Right atrium auricular region (tissue), 2 donors: ENCODE data around the gene RNF130. TPM values are rescaled to one million over a fixed set of nuclear protein-coding genes. Genes with fewer than 3 reads are reported as not detected.

Source experiments
- DNase-seq: peaks from one replicate; pipeline ENCODE4 v3.0.0-alpha.2; 2019; ENCODE audit warnings: low spot score
- H3K27ac ChIP-seq, 2 donors: fragments of 200-600 bp; sonication (generic); 1 replicate in 1 of 2; 2 replicates in 1 of 2; pipeline ENCODE4 v1.5.1; 2016 to 2019
- H3K27me3 ChIP-seq, 2 donors: fragments of 200-600 bp; sonication (generic); one replicate each; pipeline versions ENCODE4 v1.5.1 to v1.6.0; 2017 to 2019
- H3K36me3 ChIP-seq: fragments of 200-600 bp; sonication (generic); one replicate; pipeline ENCODE4 v1.5.1; 2016
- H3K4me1 ChIP-seq, 2 donors: fragments of 200-600 bp; sonication (generic); one replicate each; pipeline versions ENCODE4 v1.5.1 to v1.6.0; 2017 to 2019
- H3K4me3 ChIP-seq, 2 donors: fragments of 200-600 bp; sonication (generic); 1 replicate in 1 of 2; 2 replicates in 1 of 2; pipeline ENCODE4 v1.5.1; 2017 to 2019; ENCODE audit warnings: mild to moderate bottlenecking in 1 of 2, moderate library complexity in 1 of 2
- H3K9me3 ChIP-seq, 2 donors: fragments of 200-600 bp; sonication (generic); one replicate each; pipeline ENCODE4 v1.5.1; 2019
- CTCF ChIP-seq, 2 donors: fragments of 200-600 bp; sonication (generic); IDR thresholded peaks; one replicate each; pipeline ENCODE4 v1.5.1; 2019; ENCODE audit warnings: antibody characterized with exemption in 2 of 2
- total RNA-seq, 2 donors: library from RNA; depleted of rRNA; stranded (reverse); fragments of >200 nt; gene quantifications; one replicate each; pipeline ENCODE4 v1.1.0, GENCODE V29; 2016

RNF130 gene
- total RNA-seq, 2 donors from 2014 or later = 42.9 to 51.3 TPM

GRCh38 chr5:180096616-180097015 lies 25.1 kb upstream of the RNF130 start:
- H3K27ac ChIP-seq = no peak overlapping the region
- no peaks in the 10 kb centered on the region for H3K4me1 ChIP-seq
- H3K9me3 ChIP-seq = no peaks in the 10 kb centered on the region
- no peak for DNase-seq
- H3K36me3 ChIP-seq = no peaks in the 10 kb centered on the region
- H3K27me3 ChIP-seq = no peaks in the 10 kb centered on the region
- H3K4me3 ChIP-seq = no peak overlapping the region
- no peak for TF ChIP-seq CTCF (IDR thresholded peaks at IDR 0.05)

GRCh38 chr5:180095545-180095944 lies 24.0 kb upstream of the RNF130 start:
- no peak overlapping the region for H3K27ac ChIP-seq
- no peak for DNase-seq
- H3K36me3 ChIP-seq = no peaks in the 10 kb centered on the region
- no peaks in the 10 kb centered on the region for H3K9me3 ChIP-seq
- no peak overlapping the region for H3K4me3 ChIP-seq
- H3K4me1 ChIP-seq = peaks cover 0 to 7% of the 10 kb centered on the region in 2 donors
- TF ChIP-seq CTCF (IDR thresholded peaks at IDR 0.05) = no peak
- no peaks in the 10 kb centered on the region for H3K27me3 ChIP-seq

- H3K27me3 ChIP-seq = no peaks in the 10 kb centered on the region
- no peak overlapping the region for H3K27ac ChIP-seq
- DNase-seq = no peak
- peaks cover 0 to 7% of the 10 kb centered on the region in 2 donors for H3K4me1 ChIP-seq
- H3K4me3 ChIP-seq = no peak overlapping the region
- H3K9me3 ChIP-seq = no peaks in the 10 kb centered on the region
- TF ChIP-seq CTCF (IDR thresholded peaks at IDR 0.05) = no peak
- H3K36me3 ChIP-seq = no peaks in the 10 kb centered on the region
Measured at GRCh38 chr5:180093651-180094382, 22.3 kb upstream of the RNF130 start.

- no peak for TF ChIP-seq CTCF (IDR thresholded peaks at IDR 0.05)
Measured at GRCh38 chr5:180093241-180093640, 21.7 kb upstream of the RNF130 start.

GRCh38 chr5:180090769-180091546 lies 19.4 kb upstream of the RNF130 start:
- TF ChIP-seq CTCF (IDR thresholded peaks at IDR 0.05) = no peak
- Histone ChIP-seq H3K36me3 (no peaks in the 10 kb centered on the region), H3K27me3 (no peaks in the 10 kb centered on the region), H3K4me3 (peak overlapping the region; percentile 49 to 65), H3K27ac (no peak overlapping the region), H3K9me3 (no peaks in the 10 kb centered on the region), H3K4me1 (peaks cover 0 to 7% of the 10 kb centered on the region in 2 donors)
- no peak for DNase-seq

More at GRCh38 chr5:180093241-180093640, 21.7 kb upstream of the RNF130 start:
- DNase-seq = no peak
- peaks cover 0 to 7% of the 10 kb centered on the region in 2 donors for H3K4me1 ChIP-seq
- H3K27ac ChIP-seq = no peak overlapping the region
- H3K36me3 ChIP-seq = no peaks in the 10 kb centered on the region
- H3K27me3 ChIP-seq = no peaks in the 10 kb centered on the region
- H3K4me3 ChIP-seq = no peak overlapping the region
- no peaks in the 10 kb centered on the region for H3K9me3 ChIP-seq
